GM12874 (cell line): ENCODE measurements around the gene BCAN.

Experiments
- CTCF ChIP-seq: IDR thresholded peaks from 2 replicates; pipeline ENCODE4 v1.5.1; 2011; ENCODE audit warnings: low read depth, mild to moderate bottlenecking, control low read depth, low read length, moderate library complexity; ENCODE audit not compliant: insufficient read depth

BCAN gene

GRCh38 chr1:156643049-156643777 lies 1.3 kb downstream of the BCAN start:
- no peak for TF ChIP-seq CTCF

- no peak for TF ChIP-seq CTCF
Measured at GRCh38 chr1:156643778-156644092, 1.8 kb downstream of the BCAN start.

GRCh38 chr1:156644146-156644545 lies 2.2 kb downstream of the BCAN start:
- TF ChIP-seq CTCF = no peak

GRCh38 chr1:156644640-156645039 lies 2.7 kb downstream of the BCAN start:
- TF ChIP-seq CTCF = no peak

GRCh38 chr1:156645056-156645455 lies 3.1 kb downstream of the BCAN start:
- no peak for TF ChIP-seq CTCF

GRCh38 chr1:156645666-156646065 lies 3.7 kb downstream of the BCAN start:
- no peak for TF ChIP-seq CTCF

- no peak for TF ChIP-seq CTCF
Measured at GRCh38 chr1:156646738-156647211, 4.9 kb downstream of the BCAN start.
